ENCODE measurements around the gene NXNL1.
A peak's percentile ranks its signal among the peaks of the same experiment; 100 is the strongest.

NXNL1 gene

GRCh38 chr19:17486545-17487240 lies 26.0 kb upstream of the NXNL1 start:
- TF ChIP-seq, protein P1, sequence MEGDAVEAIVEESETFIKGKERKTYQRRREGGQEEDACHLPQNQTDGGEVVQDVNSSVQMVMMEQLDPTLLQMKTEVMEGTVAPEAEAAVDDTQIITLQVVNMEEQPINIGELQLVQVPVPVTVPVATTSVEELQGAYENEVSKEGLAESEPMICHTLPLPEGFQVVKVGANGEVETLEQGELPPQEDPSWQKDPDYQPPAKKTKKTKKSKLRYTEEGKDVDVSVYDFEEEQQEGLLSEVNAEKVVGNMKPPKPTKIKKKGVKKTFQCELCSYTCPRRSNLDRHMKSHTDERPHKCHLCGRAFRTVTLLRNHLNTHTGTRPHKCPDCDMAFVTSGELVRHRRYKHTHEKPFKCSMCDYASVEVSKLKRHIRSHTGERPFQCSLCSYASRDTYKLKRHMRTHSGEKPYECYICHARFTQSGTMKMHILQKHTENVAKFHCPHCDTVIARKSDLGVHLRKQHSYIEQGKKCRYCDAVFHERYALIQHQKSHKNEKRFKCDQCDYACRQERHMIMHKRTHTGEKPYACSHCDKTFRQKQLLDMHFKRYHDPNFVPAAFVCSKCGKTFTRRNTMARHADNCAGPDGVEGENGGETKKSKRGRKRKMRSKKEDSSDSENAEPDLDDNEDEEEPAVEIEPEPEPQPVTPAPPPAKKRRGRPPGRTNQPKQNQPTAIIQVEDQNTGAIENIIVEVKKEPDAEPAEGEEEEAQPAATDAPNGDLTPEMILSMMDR (IDR thresholded peaks at IDR 0.05; ENCODE audit: poor library complexity, severe bottlenecking), result no peak
- no peaks in the 10 kb centered on the region for H3K4me1 ChIP-seq (ENCODE audit: insufficient read depth, poor library complexity, severe bottlenecking)
- H3K9me3 ChIP-seq (ENCODE audit: severe bottlenecking), result no peaks in the 10 kb centered on the region
- DNase-seq (ENCODE audit: low spot score), result no peak
- no peak overlapping the region for H3K27ac ChIP-seq (ENCODE audit: poor library complexity, severe bottlenecking)
- no peaks in the 10 kb centered on the region for H3K27me3 ChIP-seq (ENCODE audit: insufficient read depth, poor library complexity, severe bottlenecking)
- no peak overlapping the region for H3K4me3 ChIP-seq (ENCODE audit: severe bottlenecking)
- no peaks in the 10 kb centered on the region for H3K36me3 ChIP-seq (ENCODE audit: low read depth)
- ATAC-seq (ENCODE audit: low read depth), result no peak

DNA sequence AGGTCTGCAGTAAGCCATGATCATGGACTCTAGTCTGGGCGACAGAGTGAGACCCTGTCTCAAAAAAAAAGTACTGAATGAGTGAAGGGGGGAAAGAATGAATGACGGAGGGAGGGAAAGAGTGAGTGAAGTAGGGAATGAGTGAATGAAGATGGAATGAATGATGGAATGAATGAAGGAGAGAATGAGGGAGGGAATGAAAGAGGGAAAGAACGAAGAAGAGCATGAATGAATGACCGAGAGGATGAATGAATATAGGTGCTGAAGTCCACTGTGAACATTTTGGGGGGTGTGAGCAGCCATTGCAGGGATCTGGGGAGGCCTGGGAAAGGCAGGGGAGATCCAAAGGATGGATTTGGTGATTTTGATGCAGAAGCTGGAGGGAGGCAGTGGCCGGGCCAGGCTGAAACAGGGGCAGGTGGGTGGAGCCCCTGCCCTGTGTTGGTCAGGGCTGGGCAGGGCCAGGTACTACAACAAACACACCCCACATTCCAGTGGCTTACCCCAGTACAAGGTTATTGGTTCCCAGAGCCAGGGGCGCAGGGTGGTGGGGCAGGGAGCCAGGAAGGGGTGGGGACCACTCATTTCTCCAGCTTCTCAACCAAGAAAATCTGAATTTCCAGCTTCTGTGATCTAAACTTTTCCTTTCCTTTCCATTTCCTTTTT lies 23.9 kb upstream of the NXNL1 start:
- no peaks in the 10 kb centered on the region for H3K27me3 ChIP-seq (ENCODE audit: insufficient read depth, poor library complexity, severe bottlenecking)
- H3K9me3 ChIP-seq (ENCODE audit: severe bottlenecking), result no peaks in the 10 kb centered on the region
- no peaks in the 10 kb centered on the region for H3K4me1 ChIP-seq (ENCODE audit: insufficient read depth, poor library complexity, severe bottlenecking)
- TF ChIP-seq, protein P1 (IDR thresholded peaks at IDR 0.05; ENCODE audit: poor library complexity, severe bottlenecking), result no peak
- no peaks in the 10 kb centered on the region for H3K36me3 ChIP-seq (ENCODE audit: low read depth)
- no peak overlapping the region for H3K27ac ChIP-seq (ENCODE audit: poor library complexity, severe bottlenecking)
- DNase-seq (ENCODE audit: low spot score), result no peak
- no peak overlapping the region for H3K4me3 ChIP-seq (ENCODE audit: severe bottlenecking)
- peak; percentile 54; the same call in 2 of the 3 replicates for ATAC-seq (ENCODE audit: low read depth)

DNA sequence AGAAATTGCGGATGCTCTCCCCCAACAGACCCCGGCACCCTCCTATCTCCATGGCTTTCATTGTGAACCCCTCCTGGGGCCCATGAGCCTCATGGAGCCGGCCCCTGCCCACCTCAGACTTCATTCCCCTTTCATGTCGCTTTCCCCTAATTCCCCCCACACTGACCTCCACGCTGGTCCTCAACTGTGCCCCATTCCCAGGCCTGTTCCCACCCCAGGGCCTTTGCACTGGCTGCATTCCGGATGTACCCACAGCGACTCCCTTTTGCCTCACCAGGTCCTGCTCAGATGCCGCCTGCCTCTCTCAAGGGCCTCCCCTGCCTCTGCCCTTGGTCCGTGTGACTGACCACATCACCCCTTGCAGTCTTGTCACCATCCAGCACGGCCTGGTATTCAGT lies 22.9 kb upstream of the NXNL1 start:
- Histone ChIP-seq H3K36me3 (ENCODE audit: low read depth) (no peaks in the 10 kb centered on the region), H3K4me3 (ENCODE audit: severe bottlenecking) (no peak overlapping the region), H3K9me3 (ENCODE audit: severe bottlenecking) (no peaks in the 10 kb centered on the region), H3K27me3 (ENCODE audit: insufficient read depth, poor library complexity, severe bottlenecking) (no peaks in the 10 kb centered on the region), H3K4me1 (ENCODE audit: insufficient read depth, poor library complexity, severe bottlenecking) (no peaks in the 10 kb centered on the region), H3K27ac (ENCODE audit: poor library complexity, severe bottlenecking) (no peak overlapping the region)
- TF ChIP-seq, protein P1 (IDR thresholded peaks at IDR 0.05; ENCODE audit: poor library complexity, severe bottlenecking), result no peak
- DNase-seq (ENCODE audit: low spot score) (no peak), ATAC-seq (ENCODE audit: low read depth) (no peak)

GRCh38 chr19:17482877-17483604 lies 22.3 kb upstream of the NXNL1 start:
- H3K27ac ChIP-seq (ENCODE audit: poor library complexity, severe bottlenecking), result no peak overlapping the region
- no peak for DNase-seq (ENCODE audit: low spot score)
- H3K4me3 ChIP-seq (ENCODE audit: severe bottlenecking), result no peak overlapping the region
- no peaks in the 10 kb centered on the region for H3K27me3 ChIP-seq (ENCODE audit: insufficient read depth, poor library complexity, severe bottlenecking)
- no peaks in the 10 kb centered on the region for H3K9me3 ChIP-seq (ENCODE audit: severe bottlenecking)
- H3K4me1 ChIP-seq (ENCODE audit: insufficient read depth, poor library complexity, severe bottlenecking), result no peaks in the 10 kb centered on the region
- H3K36me3 ChIP-seq (ENCODE audit: low read depth), result no peaks in the 10 kb centered on the region
- no peak for ATAC-seq (ENCODE audit: low read depth)
- TF ChIP-seq, protein P1 (IDR thresholded peaks at IDR 0.05; ENCODE audit: poor library complexity, severe bottlenecking), result no peak

Data from RWPE2 (cell line).